Fibroblast of mammary gland (primary cell): ENCODE results near the gene INTS6L.

Experiments used
- DNase-seq: peaks from one replicate; pipeline ENCODE4 v3.0.0-alpha.2; 2010; ENCODE audit warnings: low read depth
- H3K4me3 ChIP-seq: 2 replicates; pipeline ENCODE4 v1.5.1; 2011; ENCODE audit warnings: low read depth, mild to moderate bottlenecking, low read length, moderate library complexity; ENCODE audit not compliant: control insufficient read depth
- TF ChIP-seq, protein P1 (sequence below): conservative IDR thresholded peaks from 2 replicates; pipeline ENCODE4 v1.5.1; 2011; ENCODE audit warnings: low read depth, low read length, inconsistent platforms; ENCODE audit not compliant: control insufficient read depth, insufficient read depth

The INTS6L gene

GRCh38 chrX:135505351-135505750 is 15.1 kb upstream of the INTS6L start:
- H3K4me3 ChIP-seq, result no peak overlapping the region
- no peak for DNase-seq
- TF ChIP-seq, protein P1, sequence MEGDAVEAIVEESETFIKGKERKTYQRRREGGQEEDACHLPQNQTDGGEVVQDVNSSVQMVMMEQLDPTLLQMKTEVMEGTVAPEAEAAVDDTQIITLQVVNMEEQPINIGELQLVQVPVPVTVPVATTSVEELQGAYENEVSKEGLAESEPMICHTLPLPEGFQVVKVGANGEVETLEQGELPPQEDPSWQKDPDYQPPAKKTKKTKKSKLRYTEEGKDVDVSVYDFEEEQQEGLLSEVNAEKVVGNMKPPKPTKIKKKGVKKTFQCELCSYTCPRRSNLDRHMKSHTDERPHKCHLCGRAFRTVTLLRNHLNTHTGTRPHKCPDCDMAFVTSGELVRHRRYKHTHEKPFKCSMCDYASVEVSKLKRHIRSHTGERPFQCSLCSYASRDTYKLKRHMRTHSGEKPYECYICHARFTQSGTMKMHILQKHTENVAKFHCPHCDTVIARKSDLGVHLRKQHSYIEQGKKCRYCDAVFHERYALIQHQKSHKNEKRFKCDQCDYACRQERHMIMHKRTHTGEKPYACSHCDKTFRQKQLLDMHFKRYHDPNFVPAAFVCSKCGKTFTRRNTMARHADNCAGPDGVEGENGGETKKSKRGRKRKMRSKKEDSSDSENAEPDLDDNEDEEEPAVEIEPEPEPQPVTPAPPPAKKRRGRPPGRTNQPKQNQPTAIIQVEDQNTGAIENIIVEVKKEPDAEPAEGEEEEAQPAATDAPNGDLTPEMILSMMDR, result no peak

GRCh38 chrX:135509885-135510284 is 10.6 kb upstream of the INTS6L start:
- no peak overlapping the region for H3K4me3 ChIP-seq
- TF ChIP-seq, protein P1, result no peak
- no peak for DNase-seq

GRCh38 chrX:135512508-135513129 is 7.8 kb upstream of the INTS6L start:
- no peak for DNase-seq
- TF ChIP-seq, protein P1, result no peak
- no peak overlapping the region for H3K4me3 ChIP-seq

GRCh38 chrX:135513130-135513515 is 7.3 kb upstream of the INTS6L start:
- no peak for DNase-seq
- TF ChIP-seq, protein P1, result no peak
- no peak overlapping the region for H3K4me3 ChIP-seq

DNA sequence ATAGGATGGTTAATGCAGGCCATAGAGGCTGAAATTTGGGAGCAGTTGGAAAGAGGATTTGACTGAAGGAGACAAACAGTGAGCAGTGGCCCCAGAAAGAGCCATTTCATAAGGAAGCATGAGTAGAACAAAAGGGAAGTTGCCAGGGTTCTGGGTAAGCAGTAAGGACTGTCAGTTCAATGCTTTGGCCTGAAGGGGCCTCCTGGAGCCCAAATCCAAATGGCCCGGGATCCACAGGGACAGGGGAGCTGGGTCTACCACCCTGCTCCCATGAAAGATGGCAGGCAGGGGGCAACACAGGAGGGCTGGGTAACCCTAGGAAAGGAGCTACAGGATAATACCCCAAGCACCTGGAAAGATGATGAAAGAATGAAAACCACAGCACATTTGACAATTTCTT is 4.1 kb upstream of the INTS6L start:
- no peak overlapping the region for H3K4me3 ChIP-seq
- TF ChIP-seq, protein P1, result peak; percentile 2

GRCh38 chrX:135518161-135518560 is 2.3 kb upstream of the INTS6L start:
- TF ChIP-seq, protein P1, result no peak
- DNase-seq, result no peak
- no peak overlapping the region for H3K4me3 ChIP-seq

More for the DNA sequence above, 4.1 kb upstream of the INTS6L start:
- no peak for DNase-seq
